Activated effector memory CD4-positive, alpha-beta T cell treated with anti-CD3 and anti-CD28 coated beads, Interleukin-2, amount 50 U/mL, for 16 hours (primary cell): ENCODE data around the gene ATP8B1.

Source experiments
- DNase-seq: peaks from one replicate; pipeline ENCODE4 v3.0.0-alpha.2; 2020

The ATP8B1 gene

DNA sequence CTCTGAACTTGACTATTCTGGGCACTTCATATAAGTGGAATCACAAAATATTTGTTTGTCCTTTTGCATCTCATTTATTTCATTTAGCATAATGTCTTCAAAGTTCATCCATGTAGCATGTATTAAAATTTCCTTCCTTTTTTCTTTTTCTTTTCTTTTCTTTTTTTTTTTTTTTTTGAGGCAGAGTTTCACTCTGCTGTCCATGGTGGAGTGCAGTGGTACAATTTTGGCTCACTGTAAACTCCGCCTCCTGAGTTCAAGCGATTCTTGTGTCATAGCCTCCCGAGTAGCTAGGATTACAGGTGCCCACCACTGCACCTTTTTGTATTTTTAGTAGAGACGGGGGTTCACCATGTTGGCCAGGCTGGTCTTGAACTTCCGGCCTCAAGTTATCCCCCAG, 11.9 kb downstream of the ATP8B1 start:
- no peak for DNase-seq

GRCh38 chr18:57790316-57790715, 12.8 kb downstream of the ATP8B1 start:
- no peak for DNase-seq

GRCh38 chr18:57789759-57790158, 13.4 kb downstream of the ATP8B1 start:
- DNase-seq = no peak

DNA sequence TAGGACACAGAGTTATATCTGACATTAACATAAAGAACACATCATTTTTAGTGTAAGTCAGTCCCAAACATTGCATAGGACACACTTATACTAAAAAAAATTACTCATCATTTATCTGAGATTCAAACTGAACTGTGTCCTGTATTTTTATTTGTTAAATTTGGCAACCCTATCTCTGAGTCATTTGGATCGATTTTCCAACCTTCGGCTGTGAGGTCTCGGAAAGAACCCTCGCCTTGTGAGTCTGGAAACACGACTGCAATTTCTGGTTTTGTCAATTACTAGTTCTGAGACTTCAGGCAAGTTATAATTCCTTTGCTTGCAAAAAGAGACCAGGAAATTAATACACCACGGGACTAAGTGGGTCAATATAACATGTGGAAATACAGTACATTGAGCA, 14.0 kb downstream of the ATP8B1 start:
- no peak for DNase-seq

DNA sequence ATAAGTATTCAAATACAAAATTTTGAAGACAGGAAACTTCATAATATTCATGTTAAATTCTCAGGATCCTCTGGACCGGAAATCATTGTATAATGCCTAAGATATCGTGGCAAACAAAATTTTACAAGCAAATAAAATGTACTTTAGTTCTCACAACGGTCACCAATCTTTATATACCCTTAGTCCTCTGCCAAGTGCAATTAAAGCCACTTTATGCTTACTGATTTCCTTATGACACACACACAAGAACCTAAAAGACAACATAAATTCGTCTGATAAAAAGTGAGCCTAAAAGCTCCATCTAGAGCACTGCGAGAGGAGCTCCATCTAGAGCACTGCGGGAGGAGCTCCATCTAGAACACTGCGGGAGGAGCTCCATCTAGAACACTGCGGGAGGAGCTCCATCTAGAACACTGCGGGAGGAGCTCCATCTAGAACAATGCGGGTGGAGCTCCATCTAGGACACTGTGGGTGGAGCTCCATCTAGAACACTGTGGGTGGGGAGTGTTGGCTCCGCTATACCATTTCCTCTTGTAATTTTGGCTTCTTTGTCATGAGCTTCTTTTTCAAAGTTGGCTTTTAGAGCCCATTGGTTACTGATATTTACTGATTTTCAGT, 15.9 kb downstream of the ATP8B1 start:
- no peak for DNase-seq

GRCh38 chr18:57785751-57786437, 17.2 kb downstream of the ATP8B1 start:
- DNase-seq = no peak

DNA sequence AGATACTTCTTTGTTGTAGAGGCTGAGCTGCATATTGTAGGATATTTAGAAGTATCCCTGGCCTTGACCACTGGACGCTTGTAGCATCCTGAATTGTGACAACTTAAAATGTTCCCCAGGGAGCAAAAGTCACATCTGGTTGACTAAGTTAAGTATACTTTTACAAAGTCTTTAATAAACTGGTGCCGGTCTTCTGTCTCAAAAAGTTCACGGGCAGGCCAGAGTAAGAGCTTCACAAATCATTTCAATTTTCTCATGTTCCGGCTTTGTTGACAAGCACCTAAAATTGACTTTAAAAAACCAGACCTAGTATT, 18.4 kb downstream of the ATP8B1 start:
- no peak for DNase-seq

GRCh38 chr18:57784034-57784800, 18.9 kb downstream of the ATP8B1 start:
- peak; percentile 3 for DNase-seq

GRCh38 chr18:57782049-57782448, 21.1 kb downstream of the ATP8B1 start:
- DNase-seq = no peak

GRCh38 chr18:57780706-57781347, 22.3 kb downstream of the ATP8B1 start:
- DNase-seq = no peak

DNA sequence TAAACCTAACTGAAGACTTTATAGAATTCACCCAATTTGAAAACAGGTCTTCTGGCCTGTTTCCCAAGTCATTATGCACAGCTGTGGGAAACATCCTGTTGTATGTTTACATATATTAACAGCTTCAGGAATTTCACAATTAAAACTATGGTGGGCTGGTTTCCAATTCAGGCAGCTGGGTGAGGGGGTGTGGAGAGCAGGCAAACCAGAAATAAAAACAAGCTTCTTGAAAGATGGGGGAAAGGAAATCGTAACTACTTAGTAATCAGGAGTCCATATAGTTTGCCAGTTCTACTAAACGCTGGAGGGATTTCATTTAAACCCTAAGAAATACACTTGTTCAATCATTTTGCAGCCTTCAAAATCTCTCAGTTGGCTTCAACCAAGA, 22.8 kb downstream of the ATP8B1 start:
- DNase-seq = no peak

DNA sequence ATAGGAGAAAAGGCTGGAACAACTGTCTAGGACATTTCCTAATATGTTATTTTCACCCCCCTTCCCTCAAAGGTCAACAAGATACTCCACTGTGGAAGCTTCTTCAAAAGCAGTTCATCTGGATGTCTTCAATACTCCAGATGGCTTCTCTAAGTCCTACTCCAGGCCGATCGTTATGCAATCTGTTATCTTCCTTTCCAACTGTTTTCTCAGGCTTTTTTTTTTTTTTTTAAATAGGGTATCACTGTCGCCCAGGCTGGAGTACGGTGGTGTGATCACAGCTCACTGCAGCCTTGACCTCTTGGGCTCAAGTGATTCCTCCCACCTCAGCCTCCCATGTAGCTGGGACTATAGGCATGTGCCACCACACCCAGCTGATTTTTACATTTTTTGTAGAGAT, 26.3 kb downstream of the ATP8B1 start:
- DNase-seq = no peak

DNA sequence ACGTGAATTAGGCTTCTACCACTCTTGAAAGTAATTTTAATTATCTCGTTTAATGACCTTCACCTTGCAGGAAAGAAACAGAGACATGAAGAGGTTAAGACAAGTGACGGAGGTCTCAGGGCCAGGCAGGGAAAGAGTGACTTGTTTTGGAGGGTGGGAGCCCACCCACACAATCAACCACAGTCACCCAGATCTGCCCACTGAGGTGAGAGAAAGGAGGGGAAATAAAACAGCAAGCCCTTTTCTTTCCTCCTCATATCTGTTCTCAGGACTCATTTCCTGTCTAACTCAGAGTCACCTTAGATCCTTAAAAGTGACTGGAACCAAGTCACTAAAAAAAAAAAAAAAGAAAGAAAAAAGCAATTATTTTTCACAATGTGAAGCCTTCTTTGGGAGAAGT, 26.8 kb downstream of the ATP8B1 start:
- no peak for DNase-seq

GRCh38 chr18:57775937-57776336, 27.2 kb downstream of the ATP8B1 start:
- DNase-seq = no peak

DNA sequence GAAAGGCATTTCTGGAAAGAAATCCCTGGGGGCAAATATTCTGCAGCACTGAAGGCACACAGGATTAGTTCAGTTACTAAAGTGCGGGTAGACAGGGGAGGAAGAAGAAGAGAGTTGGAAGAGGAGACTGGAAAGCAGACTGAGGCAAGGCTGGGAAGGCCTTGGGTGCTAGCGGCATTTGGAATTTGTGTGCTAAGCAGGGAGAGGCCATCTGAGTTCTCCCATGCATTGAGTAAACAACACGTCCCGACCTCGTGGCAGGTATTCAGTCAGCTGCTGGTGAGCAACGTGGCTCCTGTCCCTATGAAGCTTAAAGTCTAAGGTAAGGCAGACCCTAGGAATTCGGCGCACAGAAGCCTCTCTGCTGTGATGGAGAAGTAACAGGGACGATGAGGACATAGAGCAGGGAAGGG, 30.7 kb downstream of the ATP8B1 start:
- no peak for DNase-seq

DNA sequence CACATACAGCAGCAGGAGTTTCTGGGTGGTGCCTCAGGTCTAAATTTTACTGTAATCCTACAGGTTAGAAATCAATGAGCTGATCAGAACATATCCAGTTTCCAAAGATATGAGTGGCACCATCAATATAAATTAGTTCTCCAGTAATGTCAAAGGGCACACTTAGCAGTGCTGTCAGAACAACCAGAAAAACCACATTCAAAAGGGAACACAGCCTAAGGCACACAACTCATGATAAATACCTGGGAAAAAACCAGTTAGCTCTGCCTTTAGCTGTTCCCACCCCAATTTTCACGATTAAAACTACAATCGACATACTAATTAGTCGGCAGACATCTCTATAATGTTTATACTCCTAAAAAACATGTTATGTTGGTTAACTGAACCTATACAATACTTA, 31.5 kb downstream of the ATP8B1 start:
- no peak for DNase-seq

DNA sequence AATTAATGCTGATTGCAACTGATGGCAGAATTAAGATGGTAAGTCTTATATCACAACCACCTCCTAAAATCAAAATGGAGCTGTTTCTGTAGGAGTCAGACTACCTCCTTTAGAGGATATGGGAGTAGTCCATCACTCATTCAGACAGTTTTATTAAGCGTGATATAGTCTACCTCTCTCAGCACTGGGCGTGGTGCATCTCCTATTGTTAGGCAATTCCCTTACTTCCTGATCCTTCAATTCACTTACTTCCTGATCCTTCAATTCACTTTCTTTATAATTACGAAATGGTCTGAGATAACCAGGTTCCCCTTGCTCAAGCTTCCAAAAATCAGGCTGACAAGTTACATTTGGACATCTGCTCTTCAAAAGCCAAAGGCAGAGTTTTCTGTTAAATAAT, 31.9 kb downstream of the ATP8B1 start:
- no peak for DNase-seq

GRCh38 chr18:57768537-57769326, 34.4 kb downstream of the ATP8B1 start:
- no peak for DNase-seq

- no peak for DNase-seq
Observed at GRCh38 chr18:57767259-57768050, 35.7 kb downstream of the ATP8B1 start.

- DNase-seq = no peak
Observed at GRCh38 chr18:57764995-57765394, 38.1 kb downstream of the ATP8B1 start.

- no peak for DNase-seq
Observed at GRCh38 chr18:57764087-57764486, 39.0 kb downstream of the ATP8B1 start.

- DNase-seq = no peak
Observed at GRCh38 chr18:57762686-57763085, 40.4 kb downstream of the ATP8B1 start.
